Effector memory CD8-positive, alpha-beta T cell (primary cell): ENCODE data around the gene DPEP3.
"Not testable (repeated sequence)": the region's sequence is repeated elsewhere in the genome, so short reads cannot be mapped to it uniquely, and the experiment has no call there.

ENCODE experiments used
- ATAC-seq: fragments of 150-1000 bp; cut with Tn5 transposase; replicated peaks from 2 replicates; pipeline ENCODE4 v1.10.0; 2021; ENCODE audit warnings: mild to moderate bottlenecking, moderate library complexity
- DNase-seq, 3 experiments: peaks; one replicate each; pipeline ENCODE4 v3.0.0; 2021
- H3K27ac Mint-ChIP-seq, 2 donors: one replicate each; pipeline ENCODE4 v1.8.0; 2022; ENCODE audit warnings: mild to moderate bottlenecking in 2 of 2, mixed read lengths in 2 of 2, moderate library complexity in 2 of 2
- H3K27me3 Mint-ChIP-seq, 2 donors: one replicate each; pipeline ENCODE4 v1.8.0; 2022; ENCODE audit warnings: mixed read lengths in 2 of 2
- H3K36me3 Mint-ChIP-seq: one replicate; pipeline ENCODE4 v1.8.0; 2022; ENCODE audit warnings: mild to moderate bottlenecking, moderate library complexity, mixed read lengths; ENCODE audit not compliant: insufficient read depth
- H3K4me1 Mint-ChIP-seq, 2 donors: one replicate each; pipeline ENCODE4 v1.8.0; 2022; ENCODE audit warnings: low read depth in 2 of 2, mixed read lengths in 2 of 2
- H3K4me3 Mint-ChIP-seq, 2 donors: one replicate each; pipeline ENCODE4 v1.8.0; 2022; ENCODE audit warnings: mild to moderate bottlenecking in 2 of 2, mixed read lengths in 2 of 2, moderate library complexity in 2 of 2
- H3K9me3 Mint-ChIP-seq, 2 donors: one replicate each; pipeline ENCODE4 v1.8.0; 2022; ENCODE audit warnings: mixed read lengths in 2 of 2
- total RNA-seq, 9 experiments: gene quantifications; one replicate each; lab custom pipeline; 2026; lab: John Stamatoyannopoulos, UW

Gene DPEP3, protein sequence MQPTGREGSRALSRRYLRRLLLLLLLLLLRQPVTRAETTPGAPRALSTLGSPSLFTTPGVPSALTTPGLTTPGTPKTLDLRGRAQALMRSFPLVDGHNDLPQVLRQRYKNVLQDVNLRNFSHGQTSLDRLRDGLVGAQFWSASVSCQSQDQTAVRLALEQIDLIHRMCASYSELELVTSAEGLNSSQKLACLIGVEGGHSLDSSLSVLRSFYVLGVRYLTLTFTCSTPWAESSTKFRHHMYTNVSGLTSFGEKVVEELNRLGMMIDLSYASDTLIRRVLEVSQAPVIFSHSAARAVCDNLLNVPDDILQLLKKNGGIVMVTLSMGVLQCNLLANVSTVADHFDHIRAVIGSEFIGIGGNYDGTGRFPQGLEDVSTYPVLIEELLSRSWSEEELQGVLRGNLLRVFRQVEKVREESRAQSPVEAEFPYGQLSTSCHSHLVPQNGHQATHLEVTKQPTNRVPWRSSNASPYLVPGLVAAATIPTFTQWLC
- 0 to 1.3 (median 0.21) reads per million in 9 experiments for total RNA-seq

DNA sequence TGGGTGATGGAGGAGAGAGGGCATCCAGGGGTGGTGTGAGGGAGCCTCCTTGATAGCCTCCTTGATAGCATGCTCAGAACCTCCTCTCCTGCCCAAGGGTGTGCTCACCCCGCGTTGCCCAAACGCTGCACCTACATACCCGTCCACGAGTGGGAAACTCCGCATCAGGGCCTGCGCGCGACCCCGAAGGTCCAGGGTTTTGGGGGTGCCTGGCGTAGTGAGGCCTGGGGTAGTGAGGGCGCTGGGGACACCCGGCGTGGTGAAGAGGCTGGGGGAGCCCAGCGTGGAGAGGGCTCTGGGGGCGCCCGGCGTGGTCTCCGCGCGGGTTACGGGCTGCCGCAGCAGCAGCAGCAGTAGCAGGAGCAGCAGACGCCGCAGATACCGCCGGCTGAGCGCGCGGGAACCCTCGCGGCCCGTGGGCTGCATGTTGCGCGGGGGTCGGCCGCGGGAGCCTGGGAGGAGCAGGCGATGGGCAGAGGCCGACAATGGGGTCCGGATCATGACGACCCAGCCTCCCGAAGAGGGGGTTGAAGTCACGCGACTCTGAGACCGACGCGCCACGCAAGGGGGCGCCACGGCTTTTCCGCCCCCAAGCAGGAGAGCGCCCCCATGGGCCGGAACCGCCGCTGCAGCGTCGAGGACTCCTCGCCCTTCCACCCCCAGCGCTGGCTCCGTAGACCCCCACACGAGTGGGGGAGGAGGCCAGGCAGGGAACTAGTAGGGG lies at the start of gene DPEP3:
Gene DPEP3 (minus strand): TSS at position 545 of the 724 bp plus-strand sequence. CDS start 119 bp downstream, at position 426.
- no peak within 1 kb of the TSS for H3K27ac Mint-ChIP-seq
- peaks cover 0 to 8% of the 10 kb centered on the region in 2 donors for H3K27me3 Mint-ChIP-seq
- peaks cover 8 to 11% of the 10 kb centered on the region in 2 donors for H3K4me1 Mint-ChIP-seq
- no peaks in the 10 kb centered on the region for H3K9me3 Mint-ChIP-seq
- no peaks in the 10 kb centered on the region for H3K36me3 Mint-ChIP-seq
- ATAC-seq (no peak), DNase-seq (no peak)
- no peak within 1 kb of the TSS for H3K4me3 Mint-ChIP-seq

GRCh38 chr16:68028996-68029395 lies 48.7 kb upstream of the DPEP3 start:
- ATAC-seq = no peak
- Mint-ChIP-seq H3K27me3 (no peaks in the 10 kb centered on the region), H3K4me1 (peaks cover 13 to 22% of the 10 kb centered on the region in 2 donors), H3K36me3 (peaks cover 15% of the 10 kb centered on the region), H3K27ac (no peak overlapping the region), H3K4me3 (no peak overlapping the region), H3K9me3 (no peaks in the 10 kb centered on the region)
- no peak for DNase-seq

DNA sequence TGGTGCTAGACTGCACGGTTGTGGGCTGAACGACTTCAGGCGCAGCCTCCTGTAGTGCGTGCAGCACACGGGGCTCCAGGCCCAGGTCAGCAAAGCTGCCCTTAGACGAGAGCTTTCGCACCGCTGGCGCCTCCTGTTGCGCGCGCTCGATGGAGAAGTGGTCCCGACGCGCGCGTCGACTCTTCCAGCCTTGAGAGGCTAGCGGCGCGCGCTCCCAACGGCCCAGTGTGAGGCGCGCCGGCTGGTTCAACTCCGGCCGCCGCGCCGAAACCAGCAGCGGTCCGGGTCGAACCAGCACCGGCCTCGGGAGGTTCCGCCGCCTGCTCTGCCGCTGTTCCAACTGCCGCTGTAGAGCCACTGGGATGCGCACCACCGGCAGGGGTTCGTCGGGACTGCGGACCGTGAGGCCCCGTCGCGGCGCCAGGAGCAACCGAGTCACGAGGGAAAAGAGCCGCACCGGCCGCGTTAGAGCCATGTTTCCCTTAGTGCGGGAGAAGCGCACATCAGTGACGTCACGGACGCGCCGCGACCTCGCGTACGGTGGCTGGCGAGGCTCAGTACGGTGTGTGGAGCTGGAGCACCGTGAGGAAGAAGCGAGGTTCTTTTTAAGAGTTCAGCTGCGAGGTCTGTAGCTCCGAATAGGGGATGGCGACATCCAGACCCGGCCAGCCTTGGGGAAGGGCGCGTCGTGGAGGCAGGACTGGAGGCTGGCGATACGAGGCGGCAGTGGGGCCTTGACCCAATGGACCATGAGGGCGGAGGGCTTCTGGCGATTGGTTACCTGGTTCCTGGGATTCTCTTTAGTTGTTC lies 42.6 kb upstream of the DPEP3 start, which contains the start of the genes DDX28 and DUS2:
Gene DDX28 (minus strand): TSS at position 505 of the 810 bp plus-strand sequence. CDS start 30 bp downstream, at position 475.
Gene DUS2 (plus strand): TSS at position 557 of the 810 bp plus-strand sequence. CDS start 14,740 bp downstream, outside the sequence.
- peaks cover 17 to 23% of the 10 kb centered on the region in 2 donors for H3K4me1 Mint-ChIP-seq
- no peaks in the 10 kb centered on the region for H3K9me3 Mint-ChIP-seq
- peak within 1 kb of the TSS; percentile 85 to 94 for H3K27ac Mint-ChIP-seq
- ATAC-seq = peak; percentile 95
- H3K4me3 Mint-ChIP-seq = peak within 1 kb of the TSS; percentile 84 to 93
- H3K36me3 Mint-ChIP-seq = peaks cover 40% of the 10 kb centered on the region
- peak; percentile 94 to 98 (median 95) for DNase-seq
- no peaks in the 10 kb centered on the region for H3K27me3 Mint-ChIP-seq

DNA sequence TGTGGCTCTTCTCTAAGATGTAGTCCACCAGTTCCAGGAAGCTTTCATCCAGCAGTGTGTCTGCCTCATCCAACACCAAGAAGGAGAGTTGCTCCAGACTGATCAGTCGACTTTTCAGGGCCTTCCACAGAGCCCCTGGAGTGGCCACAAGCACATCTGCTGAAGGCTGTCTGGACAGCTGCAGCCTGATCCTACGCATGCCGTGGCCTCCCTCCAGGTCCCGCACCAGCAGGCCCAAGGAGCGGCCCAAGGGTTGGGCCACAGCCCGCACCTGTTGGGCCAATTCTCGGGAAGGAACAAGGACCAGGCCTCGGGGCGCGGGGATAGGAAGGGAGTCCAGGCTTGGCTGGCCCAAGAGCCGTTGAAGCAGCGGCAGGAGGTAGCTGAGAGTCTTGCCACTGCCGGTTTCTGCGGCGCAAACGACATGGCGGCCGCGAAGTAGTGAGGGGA lies 42.0 kb upstream of the DPEP3 start:
- Mint-ChIP-seq H3K27me3 (no peaks in the 10 kb centered on the region), H3K9me3 (no peaks in the 10 kb centered on the region), H3K4me1 (peaks cover 12 to 19% of the 10 kb centered on the region in 2 donors), H3K27ac (peak overlapping the region; percentile 85 to 94), H3K4me3 (peak overlapping the region; percentile 84 to 93), H3K36me3 (peaks cover 37% of the 10 kb centered on the region)
- DNase-seq (no peak), ATAC-seq (no peak)

- Mint-ChIP-seq H3K27ac (peak overlapping the region in 1 of 2 donors; percentile 85), H3K4me1 (peaks cover 12 to 19% of the 10 kb centered on the region in 2 donors), H3K4me3 (peak overlapping the region; percentile 84 to 93), H3K27me3 (no peaks in the 10 kb centered on the region), H3K9me3 (no peaks in the 10 kb centered on the region), H3K36me3 (peaks cover 35% of the 10 kb centered on the region)
- no peak for DNase-seq
- no peak for ATAC-seq
Observed at GRCh38 chr16:68021490-68021889, 41.2 kb upstream of the DPEP3 start.

DNA sequence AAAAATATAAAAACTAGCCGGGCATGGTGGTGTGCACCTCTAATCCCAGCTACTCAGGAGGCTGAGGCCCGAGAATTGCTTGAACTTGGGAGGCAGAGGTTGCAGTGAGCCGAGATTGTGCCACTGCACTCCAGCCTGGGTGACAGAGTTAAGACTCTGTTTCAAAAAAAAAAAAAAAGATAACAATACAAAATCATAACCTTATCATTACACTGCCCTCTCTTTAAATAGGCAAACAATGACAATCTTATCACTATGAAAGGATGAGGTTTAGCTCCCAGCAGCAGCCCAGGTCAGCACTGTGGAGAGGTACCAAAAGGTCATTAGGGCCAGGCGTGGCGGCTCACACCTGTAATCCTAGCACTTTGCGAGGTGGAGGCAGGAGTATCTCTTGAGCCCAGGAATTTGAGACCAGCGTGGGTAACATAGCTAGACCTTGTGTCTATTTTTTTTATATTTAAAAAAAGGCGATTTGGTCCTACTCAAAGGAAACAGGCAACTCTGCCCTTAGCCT lies 38.9 kb upstream of the DPEP3 start:
- Mint-ChIP-seq H3K27me3 (no peaks in the 10 kb centered on the region), H3K4me1 (peaks cover 12 to 19% of the 10 kb centered on the region in 2 donors), H3K4me3 (no peak overlapping the region), H3K27ac (no peak overlapping the region), H3K36me3 (peaks cover 34% of the 10 kb centered on the region), H3K9me3 (no peaks in the 10 kb centered on the region)
- ATAC-seq = no peak
- no peak for DNase-seq

GRCh38 chr16:68015681-68016080 lies 35.4 kb upstream of the DPEP3 start, which contains the start of gene DPEP2NB:
Gene DPEP2NB, minus strand, starts transcription at chr16:68015911. Its CDS starts 141 bp downstream, at chr16:68015770.
- no peak for ATAC-seq
- Mint-ChIP-seq H3K27ac (peak within 1 kb of the TSS in 1 of 2 donors; percentile 60), H3K27me3 (no peaks in the 10 kb centered on the region), H3K4me3 (no peak within 1 kb of the TSS), H3K4me1 (peaks cover 0 to 4% of the 10 kb centered on the region in 2 donors), H3K9me3 (no peaks in the 10 kb centered on the region), H3K36me3 (peaks cover 4% of the 10 kb centered on the region)
- no peak for DNase-seq

GRCh38 chr16:68013440-68013839 lies 33.1 kb upstream of the DPEP3 start:
- peaks cover 0 to 4% of the 10 kb centered on the region in 2 donors for H3K4me1 Mint-ChIP-seq
- no peaks in the 10 kb centered on the region for H3K9me3 Mint-ChIP-seq
- H3K36me3 Mint-ChIP-seq = no peaks in the 10 kb centered on the region
- H3K27ac Mint-ChIP-seq = peak overlapping the region in 1 of 2 donors; percentile 44
- DNase-seq (no peak), ATAC-seq (peak; percentile 65)
- no peak overlapping the region for H3K4me3 Mint-ChIP-seq
- no peaks in the 10 kb centered on the region for H3K27me3 Mint-ChIP-seq

DNA sequence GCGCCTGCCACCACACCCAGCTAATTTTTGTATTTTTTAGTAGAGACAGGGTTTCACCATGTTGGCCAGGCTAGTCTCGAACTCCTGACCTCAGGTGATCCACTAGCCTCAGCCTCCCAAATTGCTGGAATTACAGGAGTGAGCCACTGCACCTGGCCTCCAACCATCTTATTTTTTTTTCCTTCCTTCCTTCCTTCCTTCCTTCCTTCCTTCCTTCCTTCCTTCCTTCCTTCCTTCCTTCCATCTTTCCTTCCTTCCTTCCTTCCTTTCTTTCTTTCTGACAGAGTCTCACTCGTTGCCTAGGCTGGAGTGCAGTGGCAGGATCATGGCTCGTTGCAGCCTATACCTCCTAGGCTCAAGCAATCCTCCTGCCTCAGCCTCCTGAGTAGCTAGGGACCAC lies 29.6 kb upstream of the DPEP3 start:
- H3K9me3 Mint-ChIP-seq, H3K4me3 Mint-ChIP-seq, H3K36me3 Mint-ChIP-seq, H3K27me3 Mint-ChIP-seq, DNase-seq, ATAC-seq: not testable (repeated sequence)
- Mint-ChIP-seq H3K27ac (peak overlapping the region; percentile 71 to 87), H3K4me1 (peaks cover 11 to 16% of the 10 kb centered on the region in 2 donors)

DNA sequence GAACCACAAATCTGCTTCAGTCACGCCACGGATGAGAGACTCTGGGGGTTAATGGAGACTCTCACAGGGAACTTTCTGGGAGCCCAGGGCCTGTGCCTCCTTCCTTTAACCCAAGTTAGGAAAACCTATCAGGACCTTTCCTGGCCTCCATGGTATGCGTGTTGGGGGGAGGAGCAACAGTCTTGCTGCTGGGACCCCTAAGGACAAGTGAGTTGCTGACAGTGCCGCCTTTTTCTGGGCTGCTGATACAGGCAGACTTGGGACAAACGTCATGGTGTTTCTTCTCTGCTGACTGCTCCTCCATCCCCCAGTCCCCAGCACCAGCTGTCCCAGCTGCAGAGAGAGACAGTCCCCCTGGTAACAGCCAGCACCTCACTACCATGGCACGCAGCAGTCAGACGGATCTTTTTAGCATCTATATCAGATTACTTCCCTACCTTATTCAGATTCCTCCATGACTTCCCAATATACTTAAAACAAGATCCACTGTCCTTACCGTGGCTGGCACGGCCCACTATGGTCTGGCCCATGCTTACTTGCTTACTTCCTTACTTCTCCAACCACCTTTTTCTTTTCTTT lies 28.9 kb upstream of the DPEP3 start:
- DNase-seq = no peak
- ATAC-seq = no peak
- Mint-ChIP-seq H3K27me3 (no peaks in the 10 kb centered on the region), H3K27ac (peak overlapping the region; percentile 69 to 71), H3K36me3 (no peaks in the 10 kb centered on the region), H3K4me1 (peaks cover 12 to 16% of the 10 kb centered on the region in 2 donors), H3K9me3 (no peaks in the 10 kb centered on the region), H3K4me3 (no peak overlapping the region)

GRCh38 chr16:68005786-68006286 lies 25.5 kb upstream of the DPEP3 start:
- Mint-ChIP-seq H3K27ac (peak overlapping the region; percentile 94 to 97), H3K4me3 (peak overlapping the region; percentile 62 to 63), H3K4me1 (peaks cover 14 to 16% of the 10 kb centered on the region in 2 donors), H3K27me3 (no peaks in the 10 kb centered on the region), H3K36me3 (no peaks in the 10 kb centered on the region), H3K9me3 (no peaks in the 10 kb centered on the region)
- ATAC-seq (peak; percentile 96), DNase-seq (peak; percentile 27 to 43 (median 38))

GRCh38 chr16:68005211-68005610 lies 24.9 kb upstream of the DPEP3 start:
- Mint-ChIP-seq H3K9me3 (no peaks in the 10 kb centered on the region), H3K27ac (peak overlapping the region; percentile 94 to 97), H3K4me3 (peak overlapping the region in 1 of 2 donors; percentile 62)

More at GRCh38 chr16:68005211-68005610, 24.9 kb upstream of the DPEP3 start:
- no peak for ATAC-seq
- H3K4me1 Mint-ChIP-seq = peaks cover 19 to 23% of the 10 kb centered on the region in 2 donors
- no peak for DNase-seq
- H3K27me3 Mint-ChIP-seq = no peaks in the 10 kb centered on the region
- H3K36me3 Mint-ChIP-seq = no peaks in the 10 kb centered on the region
